HEK293 (cell line): ENCODE results near the gene FERMT2.

Experiments used
- CTCF ChIA-PET: fragments of 350-600 bp; formaldehyde crosslinking; extraction: SDS; loops from one replicate; lab custom pipeline; 2021; ENCODE audit warnings: antibody characterized with exemption; lab: Yijun Ruan, JAX
- POLR2A ChIA-PET: fragments of 300-600 bp; formaldehyde crosslinking; extraction: SDS; loops from one replicate; lab custom pipeline; 2020; ENCODE audit warnings: antibody characterized with exemption, inconsistent platforms; lab: Yijun Ruan, JAX
- H3K27ac ChIP-seq: fragments of 200-500 bp; sonication (Bioruptor generic); 2 replicates; pipeline ENCODE4 v1.5.1; 2014; ENCODE audit warnings: low read depth, low read length, control low read depth, inconsistent platforms; ENCODE audit errors: extremely low read depth
- H3K36me3 ChIP-seq, 2 experiments: fragments of 200-500 bp in 1 of 2; sonication (Bioruptor generic) in 1 of 2; 1 replicate in 1 of 2; 2 replicates in 1 of 2; pipeline ENCODE4 v1.5.1; 2014 to 2017; ENCODE audit warnings: inconsistent platforms in 2 of 2, low read length in 2 of 2; ENCODE audit not compliant: control insufficient read depth in 2 of 2, insufficient read depth in 1 of 2
- H3K4me1 ChIP-seq: fragments of 200-500 bp; sonication (Bioruptor generic); 2 replicates; pipeline ENCODE4 v1.5.1; 2014; ENCODE audit warnings: mild to moderate bottlenecking, low read length, inconsistent platforms; ENCODE audit not compliant: control insufficient read depth, insufficient read depth
- H3K4me3 ChIP-seq: 2 replicates; pipeline ENCODE4 v1.5.1; 2011; ENCODE audit warnings: low read depth, mild to moderate bottlenecking, control low read depth, low read length, moderate library complexity
- H3K9me3 ChIP-seq: fragments of 200-500 bp; sonication (Bioruptor generic); 2 replicates; pipeline ENCODE4 v1.5.1; 2014; ENCODE audit warnings: low read depth, low read length, inconsistent platforms; ENCODE audit not compliant: control insufficient read depth, insufficient read depth
- ATF2 ChIP-seq: fragments of 450-650 bp; formaldehyde crosslinking; IDR thresholded peaks from 2 replicates; pipeline ENCODE4 v1.5.1; 2016; ENCODE audit warnings: missing biosample characterization, missing genetic modification characterization, low read depth
- KLF9 ChIP-seq: fragments of 450-650 bp; formaldehyde crosslinking; IDR thresholded peaks from 2 replicates; pipeline ENCODE4 v1.5.1; 2016; ENCODE audit warnings: missing biosample characterization, missing genetic modification characterization, low read depth
- REST ChIP-seq: fragments of 450-650 bp; formaldehyde crosslinking; IDR thresholded peaks from 2 replicates; pipeline ENCODE4 v1.5.1; 2016; ENCODE audit warnings: missing biosample characterization, missing genetic modification characterization
- SCRT1 ChIP-seq: fragments of 450-650 bp; formaldehyde crosslinking; IDR thresholded peaks from 2 replicates; pipeline ENCODE4 v1.5.1; 2016; ENCODE audit warnings: missing biosample characterization, missing genetic modification characterization, borderline replicate concordance
- YY1 ChIP-seq: fragments of 450-650 bp; formaldehyde crosslinking; IDR thresholded peaks from 2 replicates; pipeline ENCODE4 v1.5.1; 2018; ENCODE audit warnings: missing biosample characterization, missing genetic modification characterization
- ZNF10 ChIP-seq: fragments of 450-650 bp; formaldehyde crosslinking; IDR thresholded peaks from 2 replicates; pipeline ENCODE4 v1.5.1; 2017; ENCODE audit warnings: missing biosample characterization, missing genetic modification characterization
- ZNF121 ChIP-seq: fragments of 450-650 bp; formaldehyde crosslinking; IDR thresholded peaks from 2 replicates; pipeline ENCODE4 v1.5.1; 2016; ENCODE audit warnings: missing biosample characterization, missing genetic modification characterization
- ZNF302 ChIP-seq: fragments of 450-650 bp; formaldehyde crosslinking; IDR thresholded peaks from 2 replicates; pipeline ENCODE4 v1.5.1; 2016; ENCODE audit warnings: missing biosample characterization, missing genetic modification characterization, low read depth
- ZNF391 ChIP-seq: fragments of 450-650 bp; formaldehyde crosslinking; IDR thresholded peaks from 2 replicates; pipeline ENCODE4 v1.5.1; 2016; ENCODE audit warnings: low read depth, missing biosample characterization, missing genetic modification characterization, borderline replicate concordance
- ZNF426 ChIP-seq: fragments of 450-650 bp; formaldehyde crosslinking; IDR thresholded peaks from 2 replicates; pipeline ENCODE4 v1.5.1; 2017; ENCODE audit warnings: missing biosample characterization, missing genetic modification characterization, mild to moderate bottlenecking, inconsistent platforms, moderate library complexity
- ZNF518A ChIP-seq: fragments of 450-650 bp; formaldehyde crosslinking; conservative IDR thresholded peaks from 2 replicates; pipeline ENCODE4 v1.5.1; 2016; ENCODE audit warnings: low read depth, missing biosample characterization, missing genetic modification characterization
- ZNF580 ChIP-seq: fragments of 450-650 bp; formaldehyde crosslinking; IDR thresholded peaks from 2 replicates; pipeline ENCODE4 v1.5.1; 2016; ENCODE audit warnings: missing biosample characterization, missing genetic modification characterization
- ZNF677 ChIP-seq: fragments of 450-650 bp; IDR thresholded peaks from 2 replicates; pipeline ENCODE4 v1.5.0; 2018; ENCODE audit warnings: missing biosample characterization, mild to moderate bottlenecking, missing genetic modification characterization, moderate library complexity
- ZSCAN23 ChIP-seq: fragments of 450-650 bp; formaldehyde crosslinking; IDR thresholded peaks from 2 replicates; pipeline ENCODE4 v1.5.1; 2016; ENCODE audit warnings: missing biosample characterization, missing genetic modification characterization

Gene FERMT2

GRCh38 chr14:52833891-52834290 lies 117.0 kb downstream of the FERMT2 start:
- ChIA-PET POLR2A (interaction anchor here (0.7 to 1.0 kb wide), 2 partner anchors 22 to 117 kb away, joined by 3 to 8 read pairs; partner anchors contain the start of gene FERMT2), CTCF (interaction anchor here (0.7 kb wide), 2 partner anchors 45 to 283 kb away, joined by 5 to 6 read pairs; no protein-coding TSS in a partner anchor)
- no peaks in the 10 kb centered on the region for H3K9me3 ChIP-seq
- no peak overlapping the region for H3K4me3 ChIP-seq
- no peaks in the 10 kb centered on the region for H3K36me3 ChIP-seq
- H3K4me1 ChIP-seq, result peaks cover 17% of the 10 kb centered on the region
- H3K27ac ChIP-seq, result no peak overlapping the region
- TF ChIP-seq SCRT1 (tag by site-specific recombination) (no peak), KLF9 (tag by site-specific recombination) (no peak), ZSCAN23 (no peak), ZNF302 (tag by site-specific recombination) (no peak), ATF2 (tag by site-specific recombination) (no peak), ZNF10 (tag by site-specific recombination) (no peak), YY1 (tag by site-specific recombination) (no peak), ZNF677 (tag by site-specific recombination) (no peak), ZNF580 (no peak), ZNF391 (tag by site-specific recombination) (no peak), ZNF518A (tag by site-specific recombination) (no peak), REST (tag by site-specific recombination) (no peak), ZNF121 (tag by site-specific recombination) (no peak), ZNF426 (no peak)
